HCT116 (cell line): Measurements from ENCODE around the gene CFAP54. TPM values are rescaled to one million over a fixed set of nuclear protein-coding genes. Genes with fewer than 3 reads are reported as not detected.

Experiments used
- ATAC-seq: fragments of 200-7000 bp; cut with Tn5 transposase; 2 replicates; pipeline ENCODE4 v1.9.1; 2020; ENCODE audit warnings: mild to moderate bottlenecking, moderate library complexity
- BruUV-seq: library from RNA; stranded (reverse); fragments of 400-500 nt; replicated peaks from 2 replicates; lab custom pipeline; 2021; lab: Mats Ljungman, UMichigan
- CTCF ChIA-PET: fragments of 300-600 bp; sonication (Branson Sonifier 250); formaldehyde crosslinking; loops from one replicate; lab custom pipeline; 2021; ENCODE audit warnings: antibody characterized with exemption; lab: Charles Lee
- POLR2A ChIA-PET: fragments of 300-600, 350-600 bp; sonication (Branson Sonifier 250); formaldehyde crosslinking; loops from one replicate; lab custom pipeline; 2021; ENCODE audit warnings: antibody characterized with exemption; lab: Charles Lee
- RAD21 ChIA-PET, 2 experiments: fragments of 300-600 bp; sonication (Branson Sonifier 250); formaldehyde crosslinking; loops; one replicate each; lab custom pipeline; 2023; ENCODE audit warnings: low total read pairs in 2 of 2; ENCODE audit not compliant: uncharacterized antibody in 2 of 2, unreplicated experiment in 2 of 2, low non-redundant PET in 1 of 2; lab: Charles Lee
- DNase-seq: peaks from one replicate; pipeline ENCODE4 v3.0.0-alpha.2; 2010; ENCODE audit warnings: low read depth, low spot score
- H2AFZ ChIP-seq: fragments of 200-600 bp; shearing (Covaris generic), sonication (generic); 2 replicates; pipeline ENCODE4 v1.6.1; 2017; ENCODE audit warnings: low read depth, mixed run types, mixed read lengths, antibody characterized with exemption, low read length; ENCODE audit not compliant: poor library complexity, severe bottlenecking
- H3K27ac ChIP-seq: 2 replicates; pipeline ENCODE4 v1.5.1; 2012; ENCODE audit warnings: low read depth, low read length
- H3K27me3 ChIP-seq: fragments of 200-600 bp; sonication (generic); 2 replicates; pipeline ENCODE4 v1.6.1; 2016; ENCODE audit warnings: mixed run types, low read length, mixed read lengths; ENCODE audit not compliant: insufficient read depth
- H3K36me3 ChIP-seq, 2 experiments: fragments of 200-500 bp in 1 of 2; fragments of 200-600 bp in 1 of 2; sonication (Bioruptor generic) in 1 of 2; sonication (generic) in 1 of 2; 2 replicates each; pipeline versions ENCODE4 v1.5.1 to v1.6.1; 2014 to 2016; ENCODE audit warnings: low read length in 2 of 2, inconsistent platforms in 1 of 2, mixed read lengths in 1 of 2, mixed run types in 1 of 2; ENCODE audit not compliant: insufficient read depth in 2 of 2, control insufficient read depth in 1 of 2
- H3K4me1 ChIP-seq, 2 experiments: fragments of 200-600 bp in 1 of 2; sonication (generic) in 1 of 2; 2 replicates each; pipeline versions ENCODE4 v1.5.1 to v1.6.1; 2012 to 2017; ENCODE audit warnings: low read length in 2 of 2, inconsistent platforms in 1 of 2, mild to moderate bottlenecking in 1 of 2, mixed read lengths in 1 of 2, mixed run types in 1 of 2, moderate library complexity in 1 of 2; ENCODE audit not compliant: insufficient read depth in 2 of 2, control insufficient read depth in 1 of 2
- H3K4me2 ChIP-seq: fragments of 200-600 bp; sonication (generic); 2 replicates; pipeline ENCODE4 v1.6.1; 2017; ENCODE audit warnings: mixed run types, low read length, mixed read lengths
- H3K4me3 ChIP-seq, 2 experiments: fragments of 200-600 bp in 1 of 2; sonication (generic) in 1 of 2; replicated peaks in 1 of 2; 2 replicates each; pipeline ENCODE4 v1.5.1; 2011 to 2016; ENCODE audit warnings: low read length in 2 of 2, control low read depth in 1 of 2, low read depth in 1 of 2, mild to moderate bottlenecking in 1 of 2, mixed read lengths in 1 of 2, mixed run types in 1 of 2
- H3K79me2 ChIP-seq: fragments of 200-600 bp; sonication (generic); 2 replicates; pipeline ENCODE4 v1.6.1; 2017; ENCODE audit warnings: mild to moderate bottlenecking, mixed run types, low read length, moderate library complexity, mixed read lengths; ENCODE audit not compliant: insufficient read depth
- H3K9ac ChIP-seq: fragments of 200-600 bp; sonication (generic); 2 replicates; pipeline ENCODE4 v1.6.1; 2016; ENCODE audit warnings: low read length, mixed read lengths
- H3K9me2 ChIP-seq: fragments of 200-600 bp; sonication (generic), shearing (Covaris generic); 2 replicates; pipeline ENCODE4 v1.6.1; 2017; ENCODE audit warnings: mixed run types, mild to moderate bottlenecking, moderate library complexity; ENCODE audit not compliant: insufficient read depth
- H3K9me3 ChIP-seq, 2 experiments: fragments of 200-500 bp in 1 of 2; fragments of 200-600 bp in 1 of 2; sonication (Bioruptor generic) in 1 of 2; sonication (generic) in 1 of 2; 2 replicates each; pipeline ENCODE4 v1.6.1; 2014 to 2017; ENCODE audit warnings: low read length in 2 of 2, mixed read lengths in 2 of 2, inconsistent platforms in 1 of 2, low read depth in 1 of 2, mild to moderate bottlenecking in 1 of 2, mixed run types in 1 of 2, moderate library complexity in 1 of 2; ENCODE audit not compliant: control insufficient read depth in 1 of 2, insufficient read depth in 1 of 2
- H4K20me1 ChIP-seq: fragments of 200-600 bp; sonication (generic), shearing (Covaris generic); 2 replicates; pipeline ENCODE4 v1.6.1; 2017; ENCODE audit warnings: mixed run types, mild to moderate bottlenecking, moderate library complexity; ENCODE audit not compliant: insufficient read depth
- CBX3 ChIP-seq: IDR thresholded peaks from 2 replicates; pipeline ENCODE4 v1.6.1; 2012; ENCODE audit warnings: low read depth
- ELF1 ChIP-seq: IDR thresholded peaks from 2 replicates; pipeline ENCODE4 v1.6.1; 2012; ENCODE audit warnings: low read depth, borderline replicate concordance
- FOSL1 ChIP-seq: IDR thresholded peaks from 2 replicates; pipeline ENCODE4 v1.6.1; 2012; ENCODE audit warnings: low read depth
- SRF ChIP-seq: IDR thresholded peaks from 2 replicates; pipeline ENCODE4 v1.6.1; 2012; ENCODE audit warnings: low read depth
- TCF7L2 ChIP-seq: IDR thresholded peaks from 2 replicates; pipeline ENCODE4 v1.7.0; 2011; ENCODE audit warnings: borderline replicate concordance, inconsistent platforms; ENCODE audit not compliant: insufficient read depth, insufficient read length; ENCODE audit errors: extremely low read depth
- intact Hi-C: fragments of 100-400 bp; cut with micrococcal nuclease; formaldehyde crosslinking; loops from 2 replicates; pipeline ENCODE4 v1.10.0; 2022
- total RNA-seq: library from RNA; stranded (reverse); gene quantifications from one replicate; pipeline ENCODE4 v1.2.1, GENCODE V29; 2021; ENCODE audit not compliant: unreplicated experiment
- TF ChIP-seq, protein P1 (sequence below): IDR thresholded peaks from 2 replicates; pipeline ENCODE4 v1.6.1; 2012
- TF ChIP-seq, protein P2 (sequence below): IDR thresholded peaks from 2 replicates; pipeline ENCODE4 v1.6.1; 2012
- TF ChIP-seq, protein P3 (sequence below): IDR thresholded peaks from 2 replicates; pipeline ENCODE4 v1.6.1; 2011; ENCODE audit warnings: mild to moderate bottlenecking, low read length, moderate library complexity; ENCODE audit not compliant: insufficient replicate concordance; ENCODE audit errors: extremely low read depth

The CFAP54 gene
- total RNA-seq, 1 experiment from 2014 or later = 0.25 TPM

DNA sequence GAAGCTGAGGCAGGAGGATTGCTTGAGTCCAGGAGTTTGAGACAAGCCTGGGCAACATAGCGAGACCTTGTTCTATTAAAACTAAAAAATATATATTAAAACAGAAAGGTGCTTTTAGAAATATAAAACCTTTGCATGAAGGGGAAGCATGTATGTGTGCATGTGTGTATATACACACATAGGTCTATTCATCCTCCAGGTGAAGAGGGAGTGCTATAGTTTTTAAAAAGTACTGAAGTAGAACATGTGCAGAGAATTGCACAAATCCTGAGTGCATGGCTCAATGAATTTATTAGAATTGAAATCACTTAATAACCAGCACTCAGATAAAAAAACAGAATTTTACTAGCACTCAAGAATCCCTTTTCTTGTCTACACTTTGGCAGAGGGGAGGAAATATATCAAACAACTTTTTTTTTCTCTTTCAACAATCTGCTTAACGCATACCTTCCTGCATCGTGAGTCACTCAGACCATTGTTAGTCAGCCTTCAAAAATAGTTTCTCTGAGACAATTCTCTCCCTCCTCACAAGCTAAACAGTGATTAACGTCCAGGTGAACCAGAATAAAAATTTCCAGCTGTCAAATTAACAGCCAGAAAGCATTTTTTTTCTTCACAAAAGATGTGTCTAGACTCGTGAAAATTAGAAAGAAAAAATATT lies 400.0 kb downstream of the CFAP54 start:
- CTCF ChIA-PET = no interaction called here

More for the DNA sequence above, 400.0 kb downstream of the CFAP54 start:
- H3K27me3 ChIP-seq = no peaks in the 10 kb centered on the region
- H3K4me2 ChIP-seq = peak overlapping the region; percentile 39
- no peak overlapping the region for H3K27ac ChIP-seq
- intact Hi-C loops = no loop called here
- ATAC-seq = peak; percentile 47; the same call in 1 of the 2 replicates
- H4K20me1 ChIP-seq = no peaks in the 10 kb centered on the region
- BruUV-seq = no TSS peak
- no peaks in the 10 kb centered on the region for H3K9me3 ChIP-seq
- H3K9ac ChIP-seq = no peak overlapping the region
- POLR2A ChIA-PET = no interaction called here
- RAD21 ChIA-PET = no interaction called here
- H3K36me3 ChIP-seq = no peaks in the 10 kb centered on the region
- H3K9me2 ChIP-seq = no peaks in the 10 kb centered on the region
- DNase-seq = no peak
- no peak overlapping the region for H2AFZ ChIP-seq
- H3K79me2 ChIP-seq = no peaks in the 10 kb centered on the region
- no peak overlapping the region for H3K4me3 ChIP-seq
- H3K4me1 ChIP-seq = peaks cover 0 to 7% of the 10 kb centered on the region in 2 experiments; a peak in 2 of 4 replicates
- TF ChIP-seq TCF7L2 (no peak), SRF (no peak), FOSL1 (peak; percentile 35; the same call in 1 of the 2 replicates), ELF1 (no peak), CBX3 (no peak)
- TF ChIP-seq, protein P1, sequence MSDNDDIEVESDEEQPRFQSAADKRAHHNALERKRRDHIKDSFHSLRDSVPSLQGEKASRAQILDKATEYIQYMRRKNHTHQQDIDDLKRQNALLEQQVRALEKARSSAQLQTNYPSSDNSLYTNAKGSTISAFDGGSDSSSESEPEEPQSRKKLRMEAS = no peak
- TF ChIP-seq, protein P2, sequence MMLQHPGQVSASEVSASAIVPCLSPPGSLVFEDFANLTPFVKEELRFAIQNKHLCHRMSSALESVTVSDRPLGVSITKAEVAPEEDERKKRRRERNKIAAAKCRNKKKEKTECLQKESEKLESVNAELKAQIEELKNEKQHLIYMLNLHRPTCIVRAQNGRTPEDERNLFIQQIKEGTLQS = no peak
- TF ChIP-seq, protein P3, sequence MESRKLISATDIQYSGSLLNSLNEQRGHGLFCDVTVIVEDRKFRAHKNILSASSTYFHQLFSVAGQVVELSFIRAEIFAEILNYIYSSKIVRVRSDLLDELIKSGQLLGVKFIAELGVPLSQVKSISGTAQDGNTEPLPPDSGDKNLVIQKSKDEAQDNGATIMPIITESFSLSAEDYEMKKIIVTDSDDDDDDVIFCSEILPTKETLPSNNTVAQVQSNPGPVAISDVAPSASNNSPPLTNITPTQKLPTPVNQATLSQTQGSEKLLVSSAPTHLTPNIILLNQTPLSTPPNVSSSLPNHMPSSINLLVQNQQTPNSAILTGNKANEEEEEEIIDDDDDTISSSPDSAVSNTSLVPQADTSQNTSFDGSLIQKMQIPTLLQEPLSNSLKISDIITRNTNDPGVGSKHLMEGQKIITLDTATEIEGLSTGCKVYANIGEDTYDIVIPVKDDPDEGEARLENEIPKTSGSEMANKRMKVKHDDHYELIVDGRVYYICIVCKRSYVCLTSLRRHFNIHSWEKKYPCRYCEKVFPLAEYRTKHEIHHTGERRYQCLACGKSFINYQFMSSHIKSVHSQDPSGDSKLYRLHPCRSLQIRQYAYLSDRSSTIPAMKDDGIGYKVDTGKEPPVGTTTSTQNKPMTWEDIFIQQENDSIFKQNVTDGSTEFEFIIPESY = no peak
